Liver (tissue), 3 donors: ENCODE measurements around the gene PHGDH.

ENCODE experiments used
- EGR1 ChIP-seq, 2 donors: IDR thresholded peaks; 2 replicates each; pipeline ENCODE4 v1.6.1; 2016 to 2018; ENCODE audit warnings: antibody characterized with exemption in 2 of 2, low read depth in 2 of 2
- FOXA1 ChIP-seq: IDR thresholded peaks from 2 replicates; pipeline ENCODE4 v1.6.1; 2016; ENCODE audit warnings: antibody characterized with exemption
- NR2F2 ChIP-seq: IDR thresholded peaks from 2 replicates; pipeline ENCODE4 v1.6.1; 2016; ENCODE audit warnings: antibody characterized with exemption
- RXRA ChIP-seq, 2 donors: IDR thresholded peaks; 2 replicates each; pipeline ENCODE4 v1.6.1; 2017 to 2018; ENCODE audit warnings: antibody characterized with exemption in 2 of 2, mild to moderate bottlenecking in 1 of 2
- YY1 ChIP-seq: IDR thresholded peaks from 2 replicates; pipeline ENCODE4 v1.6.1; 2016; ENCODE audit warnings: antibody characterized with exemption, mild to moderate bottlenecking
- TF ChIP-seq, protein P1 (sequence below): fragments of 150-350 bp; IDR thresholded peaks from 2 replicates; pipeline ENCODE4 v1.5.1; 2017; ENCODE audit warnings: improper control_type of control experiment, low read depth, low read length; ENCODE audit not compliant: missing input control
- TF ChIP-seq, protein P2 (sequence below): IDR thresholded peaks from 2 replicates; pipeline ENCODE4 v1.6.1; 2016; ENCODE audit warnings: antibody characterized with exemption
- donor health status: healthy.
- donor health status: healthy.

DNA sequence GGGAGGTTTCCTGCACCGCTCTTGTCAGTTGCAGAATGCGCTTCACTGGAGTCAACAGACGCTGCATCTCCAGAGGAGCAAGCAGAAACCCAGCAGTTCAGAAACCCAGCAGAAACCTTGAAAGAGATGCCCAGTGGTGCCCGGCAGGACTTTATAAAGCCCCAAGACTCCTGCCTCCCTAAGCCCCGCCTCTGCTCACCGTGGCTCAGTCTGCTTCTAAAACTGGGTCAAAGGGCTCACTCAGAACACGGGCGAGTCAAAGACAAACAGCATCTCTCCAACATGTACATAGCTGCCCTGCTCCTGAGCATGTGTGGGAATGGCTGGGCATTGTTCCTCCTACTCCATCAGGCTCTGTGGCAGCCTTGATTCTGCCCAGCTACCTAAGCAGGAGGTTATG, 57.0 kb downstream of the PHGDH start, which contains the start of gene HMGCS2:
- no peak for TF ChIP-seq NR2F2
- TF ChIP-seq, protein P1, sequence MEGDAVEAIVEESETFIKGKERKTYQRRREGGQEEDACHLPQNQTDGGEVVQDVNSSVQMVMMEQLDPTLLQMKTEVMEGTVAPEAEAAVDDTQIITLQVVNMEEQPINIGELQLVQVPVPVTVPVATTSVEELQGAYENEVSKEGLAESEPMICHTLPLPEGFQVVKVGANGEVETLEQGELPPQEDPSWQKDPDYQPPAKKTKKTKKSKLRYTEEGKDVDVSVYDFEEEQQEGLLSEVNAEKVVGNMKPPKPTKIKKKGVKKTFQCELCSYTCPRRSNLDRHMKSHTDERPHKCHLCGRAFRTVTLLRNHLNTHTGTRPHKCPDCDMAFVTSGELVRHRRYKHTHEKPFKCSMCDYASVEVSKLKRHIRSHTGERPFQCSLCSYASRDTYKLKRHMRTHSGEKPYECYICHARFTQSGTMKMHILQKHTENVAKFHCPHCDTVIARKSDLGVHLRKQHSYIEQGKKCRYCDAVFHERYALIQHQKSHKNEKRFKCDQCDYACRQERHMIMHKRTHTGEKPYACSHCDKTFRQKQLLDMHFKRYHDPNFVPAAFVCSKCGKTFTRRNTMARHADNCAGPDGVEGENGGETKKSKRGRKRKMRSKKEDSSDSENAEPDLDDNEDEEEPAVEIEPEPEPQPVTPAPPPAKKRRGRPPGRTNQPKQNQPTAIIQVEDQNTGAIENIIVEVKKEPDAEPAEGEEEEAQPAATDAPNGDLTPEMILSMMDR = no peak
- peak; percentile 90 for TF ChIP-seq YY1
- TF ChIP-seq, protein P2, sequence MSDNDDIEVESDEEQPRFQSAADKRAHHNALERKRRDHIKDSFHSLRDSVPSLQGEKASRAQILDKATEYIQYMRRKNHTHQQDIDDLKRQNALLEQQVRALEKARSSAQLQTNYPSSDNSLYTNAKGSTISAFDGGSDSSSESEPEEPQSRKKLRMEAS = peak; percentile 21
- peak; percentile 24 for TF ChIP-seq FOXA1
- peak in 1 of 2 donors; percentile 21 for TF ChIP-seq EGR1 (IDR thresholded peaks at IDR 0.05; ENCODE audit: low read depth in 2 of 2)
- peak; percentile 92 to 94 for TF ChIP-seq RXRA (IDR thresholded peaks at IDR 0.05)
